HCT116 (cell line): ENCODE data around the gene GABBR2. TPM values are rescaled to one million over a fixed set of nuclear protein-coding genes. Genes with fewer than 3 reads are reported as not detected.
A peak's percentile ranks its signal among the peaks of the same experiment; 100 is the strongest.

Experiments used
- ATAC-seq: fragments of 200-7000 bp; cut with Tn5 transposase; 2 replicates; pipeline ENCODE4 v1.9.1; 2020; ENCODE audit warnings: mild to moderate bottlenecking, moderate library complexity
- BruUV-seq: library from RNA; stranded (reverse); fragments of 400-500 nt; replicated peaks from 2 replicates; lab custom pipeline; 2021; lab: Mats Ljungman, UMichigan
- CTCF ChIA-PET: fragments of 300-600 bp; sonication (Branson Sonifier 250); formaldehyde crosslinking; loops from one replicate; lab custom pipeline; 2021; ENCODE audit warnings: antibody characterized with exemption; lab: Charles Lee
- POLR2A ChIA-PET: fragments of 300-600, 350-600 bp; sonication (Branson Sonifier 250); formaldehyde crosslinking; loops from one replicate; lab custom pipeline; 2021; ENCODE audit warnings: antibody characterized with exemption; lab: Charles Lee
- RAD21 ChIA-PET, 2 experiments: fragments of 300-600 bp; sonication (Branson Sonifier 250); formaldehyde crosslinking; loops; one replicate each; lab custom pipeline; 2023; ENCODE audit warnings: low total read pairs in 2 of 2; ENCODE audit not compliant: uncharacterized antibody in 2 of 2, unreplicated experiment in 2 of 2, low non-redundant PET in 1 of 2; lab: Charles Lee
- DNase-seq: peaks from one replicate; pipeline ENCODE4 v3.0.0-alpha.2; 2010; ENCODE audit warnings: low read depth, low spot score
- H2AFZ ChIP-seq: fragments of 200-600 bp; shearing (Covaris generic), sonication (generic); 2 replicates; pipeline ENCODE4 v1.6.1; 2017; ENCODE audit warnings: low read depth, mixed run types, mixed read lengths, antibody characterized with exemption, low read length; ENCODE audit not compliant: poor library complexity, severe bottlenecking
- H3K27ac ChIP-seq: 2 replicates; pipeline ENCODE4 v1.5.1; 2012; ENCODE audit warnings: low read depth, low read length
- H3K27me3 ChIP-seq: fragments of 200-600 bp; sonication (generic); 2 replicates; pipeline ENCODE4 v1.6.1; 2016; ENCODE audit warnings: mixed run types, low read length, mixed read lengths; ENCODE audit not compliant: insufficient read depth
- H3K36me3 ChIP-seq, 2 experiments: fragments of 200-500 bp in 1 of 2; fragments of 200-600 bp in 1 of 2; sonication (Bioruptor generic) in 1 of 2; sonication (generic) in 1 of 2; 2 replicates each; pipeline versions ENCODE4 v1.5.1 to v1.6.1; 2014 to 2016; ENCODE audit warnings: low read length in 2 of 2, inconsistent platforms in 1 of 2, mixed read lengths in 1 of 2, mixed run types in 1 of 2; ENCODE audit not compliant: insufficient read depth in 2 of 2, control insufficient read depth in 1 of 2
- H3K4me1 ChIP-seq, 2 experiments: fragments of 200-600 bp in 1 of 2; sonication (generic) in 1 of 2; 2 replicates each; pipeline versions ENCODE4 v1.5.1 to v1.6.1; 2012 to 2017; ENCODE audit warnings: low read length in 2 of 2, inconsistent platforms in 1 of 2, mild to moderate bottlenecking in 1 of 2, mixed read lengths in 1 of 2, mixed run types in 1 of 2, moderate library complexity in 1 of 2; ENCODE audit not compliant: insufficient read depth in 2 of 2, control insufficient read depth in 1 of 2
- H3K4me2 ChIP-seq: fragments of 200-600 bp; sonication (generic); 2 replicates; pipeline ENCODE4 v1.6.1; 2017; ENCODE audit warnings: mixed run types, low read length, mixed read lengths
- H3K4me3 ChIP-seq, 2 experiments: fragments of 200-600 bp in 1 of 2; sonication (generic) in 1 of 2; replicated peaks in 1 of 2; 2 replicates each; pipeline ENCODE4 v1.5.1; 2011 to 2016; ENCODE audit warnings: low read length in 2 of 2, control low read depth in 1 of 2, low read depth in 1 of 2, mild to moderate bottlenecking in 1 of 2, mixed read lengths in 1 of 2, mixed run types in 1 of 2
- H3K79me2 ChIP-seq: fragments of 200-600 bp; sonication (generic); 2 replicates; pipeline ENCODE4 v1.6.1; 2017; ENCODE audit warnings: mild to moderate bottlenecking, mixed run types, low read length, moderate library complexity, mixed read lengths; ENCODE audit not compliant: insufficient read depth
- H3K9ac ChIP-seq: fragments of 200-600 bp; sonication (generic); 2 replicates; pipeline ENCODE4 v1.6.1; 2016; ENCODE audit warnings: low read length, mixed read lengths
- H3K9me2 ChIP-seq: fragments of 200-600 bp; sonication (generic), shearing (Covaris generic); 2 replicates; pipeline ENCODE4 v1.6.1; 2017; ENCODE audit warnings: mixed run types, mild to moderate bottlenecking, moderate library complexity; ENCODE audit not compliant: insufficient read depth
- H3K9me3 ChIP-seq, 2 experiments: fragments of 200-500 bp in 1 of 2; fragments of 200-600 bp in 1 of 2; sonication (Bioruptor generic) in 1 of 2; sonication (generic) in 1 of 2; 2 replicates each; pipeline ENCODE4 v1.6.1; 2014 to 2017; ENCODE audit warnings: low read length in 2 of 2, mixed read lengths in 2 of 2, inconsistent platforms in 1 of 2, low read depth in 1 of 2, mild to moderate bottlenecking in 1 of 2, mixed run types in 1 of 2, moderate library complexity in 1 of 2; ENCODE audit not compliant: control insufficient read depth in 1 of 2, insufficient read depth in 1 of 2
- H4K20me1 ChIP-seq: fragments of 200-600 bp; sonication (generic), shearing (Covaris generic); 2 replicates; pipeline ENCODE4 v1.6.1; 2017; ENCODE audit warnings: mixed run types, mild to moderate bottlenecking, moderate library complexity; ENCODE audit not compliant: insufficient read depth
- CTCF ChIP-seq, 3 experiments: fragments of 200-600 bp in 1 of 3; sonication (generic) in 1 of 3; IDR thresholded peaks in 2 of 3; conservative IDR thresholded peaks in 1 of 3; 2 replicates each; pipeline ENCODE4 v1.5.1; 2012 to 2017; ENCODE audit warnings: low read depth in 2 of 3, low read length in 2 of 3, antibody characterized with exemption in 1 of 3, borderline replicate concordance in 1 of 3, control low read depth in 1 of 3, mild to moderate bottlenecking in 1 of 3, mixed read lengths in 1 of 3, mixed run types in 1 of 3, moderate library complexity in 1 of 3; ENCODE audit not compliant: insufficient read depth in 1 of 3
- ELF1 ChIP-seq: IDR thresholded peaks from 2 replicates; pipeline ENCODE4 v1.6.1; 2012; ENCODE audit warnings: low read depth, borderline replicate concordance
- EZH2 ChIP-seq: fragments of 200-600 bp; sonication (generic); IDR thresholded peaks from 2 replicates; pipeline ENCODE4 v1.6.1; 2017; ENCODE audit warnings: antibody characterized with exemption, mixed run types
- EZH2phosphoT487 ChIP-seq: fragments of 200-600 bp; IDR thresholded peaks from 2 replicates; pipeline ENCODE4 v1.6.1; 2018; ENCODE audit warnings: antibody characterized with exemption, borderline replicate concordance
- FOSL1 ChIP-seq: IDR thresholded peaks from 2 replicates; pipeline ENCODE4 v1.6.1; 2012; ENCODE audit warnings: low read depth
- RAD21 ChIP-seq: IDR thresholded peaks from 2 replicates; pipeline ENCODE4 v1.6.1; 2012; ENCODE audit warnings: low read depth, mild to moderate bottlenecking
- SIN3A ChIP-seq: IDR thresholded peaks from 2 replicates; pipeline ENCODE4 v1.6.1; 2012; ENCODE audit warnings: low read depth
- SP1 ChIP-seq: IDR thresholded peaks from 2 replicates; pipeline ENCODE4 v1.6.1; 2012; ENCODE audit warnings: low read depth
- intact Hi-C: fragments of 100-400 bp; cut with micrococcal nuclease; formaldehyde crosslinking; loops from 2 replicates; pipeline ENCODE4 v1.10.0; 2022
- total RNA-seq: library from RNA; stranded (reverse); gene quantifications from one replicate; pipeline ENCODE4 v1.2.1, GENCODE V29; 2021; ENCODE audit not compliant: unreplicated experiment

The GABBR2 gene
- total RNA-seq, 1 experiment from 2014 or later, result 0.15 TPM

DNA sequence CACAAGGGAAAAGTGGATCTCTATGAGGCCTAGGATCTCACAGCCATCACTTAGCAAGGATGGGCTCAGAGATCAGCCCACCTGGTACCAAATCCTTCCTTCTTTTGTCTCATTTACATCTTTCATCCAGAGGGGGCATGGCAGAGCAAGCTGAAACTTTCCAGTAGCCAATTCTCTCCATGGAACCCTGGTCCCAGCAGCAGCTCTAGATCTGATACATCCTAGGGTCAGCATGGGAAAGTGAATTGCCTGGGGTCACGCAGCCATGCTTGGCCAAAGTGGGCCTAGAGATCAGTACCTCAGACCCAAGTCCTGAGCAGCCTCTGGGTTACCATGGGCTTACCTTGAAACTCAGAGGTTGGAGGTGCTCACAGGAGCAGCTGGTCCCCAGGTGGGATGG, 170.5 kb downstream of the GABBR2 start:
- Histone ChIP-seq H3K9me2 (no peaks in the 10 kb centered on the region), H3K4me2 (no peak overlapping the region), H2AFZ (no peak overlapping the region), H3K9me3 (no peaks in the 10 kb centered on the region), H3K9ac (no peak overlapping the region), H3K27me3 (no peaks in the 10 kb centered on the region; the same call in 1 of the 2 replicates), H4K20me1 (no peaks in the 10 kb centered on the region), H3K4me1 (no peaks in the 10 kb centered on the region), H3K79me2 (no peaks in the 10 kb centered on the region), H3K27ac (no peak overlapping the region), H3K4me3 (no peak overlapping the region), H3K36me3 (no peaks in the 10 kb centered on the region)
- TF ChIP-seq CTCF (IDR thresholded peaks at IDR 0.05 in 2 of 3, conservative IDR thresholded peaks at IDR 0.05 in 1 of 3; ENCODE audit: borderline replicate concordance in 1 of 3, insufficient read depth in 1 of 3, low read depth in 2 of 3, low read length in 2 of 3), result 0 out of 6 replicates have a peak, but pooled peaks of 1 of the 3 experiments have one; percentile 20
- no peak for TF ChIP-seq SP1
- intact Hi-C loops, result no loop called here
- ChIA-PET RAD21 (no interaction called here), CTCF (no interaction called here), POLR2A (no interaction called here)
- ATAC-seq (no peak), DNase-seq (no peak)
- BruUV-seq, result no TSS peak

- intact Hi-C loops, result no loop called here
- no peak for DNase-seq
- CTCF ChIA-PET, result interaction anchor here (1.0 to 2.1 kb wide), 3 partner anchors 13 to 239 kb away, joined by 3 to 6 read pairs (median 5); no protein-coding TSS in a partner anchor
Observed at GRCh38 chr9:98536542-98537173, 172.1 kb downstream of the GABBR2 start.

More at GRCh38 chr9:98536542-98537173, 172.1 kb downstream of the GABBR2 start:
- Histone ChIP-seq H3K27ac (no peak overlapping the region), H3K36me3 (no peaks in the 10 kb centered on the region), H4K20me1 (no peaks in the 10 kb centered on the region), H3K79me2 (no peaks in the 10 kb centered on the region), H3K9me2 (no peaks in the 10 kb centered on the region), H3K4me1 (no peaks in the 10 kb centered on the region), H3K27me3 (no peaks in the 10 kb centered on the region), H2AFZ (no peak overlapping the region), H3K4me2 (no peak overlapping the region), H3K4me3 (no peak overlapping the region), H3K9ac (no peak overlapping the region), H3K9me3 (no peaks in the 10 kb centered on the region)
- no TSS peak for BruUV-seq
- peak; percentile 75 for ATAC-seq
- TF ChIP-seq CTCF (IDR thresholded peaks at IDR 0.05 in 2 of 3, conservative IDR thresholded peaks at IDR 0.05 in 1 of 3; ENCODE audit: borderline replicate concordance in 1 of 3, insufficient read depth in 1 of 3, low read depth in 2 of 3, low read length in 2 of 3), result peak; percentile 18 to 62 (median 60); a peak in 4 of 6 replicates
- no peak for TF ChIP-seq FOSL1
- TF ChIP-seq ELF1, result no peak
- no peak for TF ChIP-seq EZH2phosphoT487
- peak; percentile 18; the same call in 1 of the 2 replicates for TF ChIP-seq RAD21
- TF ChIP-seq SIN3A, result no peak
- TF ChIP-seq EZH2, result no peak
- RAD21 ChIA-PET, result interaction anchor here (0.6 to 1.0 kb wide), 2 partner anchors 193 to 221 kb away, joined by 3 read pairs; no protein-coding TSS in a partner anchor
- POLR2A ChIA-PET, result no interaction called here
